HG02870 (cell line): Measurements from ENCODE around the gene FRMD4A.
"Not testable (repeated sequence)": the region's sequence is repeated elsewhere in the genome, so short reads cannot be mapped to it uniquely, and the experiment has no call there.

Experiments
- ATAC-seq: cut with Tn5 transposase; IDR thresholded peaks from one replicate; pipeline ENCODE4 v1.9.1; 2021; ENCODE audit warnings: mild to moderate bottlenecking, moderate library complexity; ENCODE audit not compliant: unreplicated experiment

FRMD4A gene

GRCh38 chr10:14158575-14158974, 172.1 kb downstream of the FRMD4A start:
- ATAC-seq = no peak

- ATAC-seq = no peak
Observed at GRCh38 chr10:14156104-14156503, 174.6 kb downstream of the FRMD4A start.

DNA sequence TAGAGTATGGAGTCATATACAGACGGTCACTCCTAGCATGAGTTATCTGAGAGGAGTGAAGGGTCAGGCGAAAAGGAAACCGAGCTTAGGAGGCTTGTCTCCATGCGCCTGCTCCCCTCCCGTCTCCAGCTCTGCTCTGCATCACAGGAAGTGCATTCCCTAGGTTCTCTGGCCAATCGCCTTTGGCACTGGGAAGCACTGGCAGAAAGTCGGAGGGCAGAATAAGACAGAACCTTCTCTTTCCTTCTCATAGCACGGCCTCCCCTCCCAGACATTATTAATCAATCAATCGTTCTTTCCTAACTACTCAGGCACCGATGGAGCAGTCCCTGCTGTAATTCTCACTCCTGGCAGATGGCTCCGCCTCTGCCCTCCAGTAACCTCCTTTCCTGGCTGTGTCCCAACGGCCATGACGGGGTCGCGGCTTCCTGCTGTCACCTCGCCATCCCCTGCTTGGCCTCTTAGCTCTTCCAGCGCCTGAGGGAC, 177.1 kb downstream of the FRMD4A start:
- ATAC-seq = no peak

DNA sequence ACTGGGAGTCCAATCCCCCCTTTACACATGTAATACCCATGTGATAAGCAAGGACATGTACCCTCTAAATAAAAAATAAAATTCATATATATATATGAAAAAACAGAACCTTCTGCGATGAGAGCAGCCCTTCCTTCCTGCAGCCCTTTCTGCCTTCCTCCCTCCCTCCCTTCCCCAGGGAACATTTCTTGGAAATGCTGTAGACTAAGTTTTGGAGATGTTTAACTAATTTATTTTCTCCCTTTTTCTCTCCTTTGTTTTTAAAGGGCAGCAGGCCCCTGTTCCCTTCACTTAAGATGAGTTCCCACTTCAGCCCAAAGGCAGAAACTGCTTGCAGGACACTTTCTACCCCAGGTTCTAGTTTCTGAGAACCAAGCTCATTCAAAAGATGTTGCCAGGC, 179.2 kb downstream of the FRMD4A start:
- no peak for ATAC-seq

DNA sequence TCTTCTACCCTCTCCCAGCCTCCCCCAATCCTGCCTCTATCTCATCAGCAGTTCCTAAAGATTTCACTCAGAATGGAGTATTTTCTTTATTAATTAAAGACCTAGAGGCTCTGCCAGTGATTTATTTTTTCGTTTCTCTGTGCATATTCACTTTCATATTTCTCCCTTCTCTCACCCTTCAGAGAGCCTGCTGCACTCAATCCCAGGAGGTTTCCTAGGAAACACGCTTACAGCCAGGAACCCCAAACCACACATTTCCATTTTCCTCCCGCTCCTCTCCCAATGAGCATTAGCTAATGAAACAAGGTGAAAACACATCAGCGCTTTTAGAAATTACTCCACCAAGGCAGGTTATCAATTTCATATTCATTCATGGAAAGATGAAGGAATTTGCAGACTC, 180.2 kb downstream of the FRMD4A start:
- no peak for ATAC-seq

DNA sequence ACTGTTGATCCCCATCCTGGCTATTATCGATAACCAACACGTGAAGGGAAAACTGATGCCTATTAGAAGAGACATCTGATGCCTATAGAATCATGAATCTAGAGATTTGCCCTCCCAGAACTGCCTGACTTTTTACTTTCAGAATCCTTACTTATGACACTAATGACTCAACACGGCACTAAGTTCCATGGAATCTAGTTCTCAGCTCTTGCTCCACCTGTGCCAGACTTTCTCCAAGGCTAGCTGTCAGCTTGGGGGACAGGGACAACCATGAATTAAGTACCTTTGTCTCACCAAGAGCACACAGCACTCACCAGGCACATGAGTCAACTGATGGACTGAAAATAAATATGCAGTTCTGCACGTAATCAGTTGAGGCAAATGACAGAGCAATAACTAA, 184.2 kb downstream of the FRMD4A start:
- no peak for ATAC-seq

DNA sequence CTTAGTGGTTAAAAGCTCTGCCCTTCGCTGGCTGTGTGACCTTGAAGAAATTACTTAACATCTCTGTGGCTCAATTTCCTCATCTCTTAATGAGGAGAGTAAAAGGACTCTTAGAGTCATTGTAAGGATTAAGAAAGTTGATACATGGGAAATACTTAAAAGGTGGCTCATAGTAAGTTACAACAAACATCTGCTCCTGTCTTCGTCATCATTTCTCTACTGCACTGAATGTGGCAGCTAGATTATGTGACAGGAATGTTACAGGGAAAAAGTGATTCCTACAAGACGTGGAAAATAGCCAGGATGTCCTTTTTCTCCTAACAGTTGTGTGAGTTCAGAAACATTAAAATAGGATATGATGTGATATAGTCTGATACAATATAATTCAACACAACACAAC, 184.7 kb downstream of the FRMD4A start:
- ATAC-seq = no peak

DNA sequence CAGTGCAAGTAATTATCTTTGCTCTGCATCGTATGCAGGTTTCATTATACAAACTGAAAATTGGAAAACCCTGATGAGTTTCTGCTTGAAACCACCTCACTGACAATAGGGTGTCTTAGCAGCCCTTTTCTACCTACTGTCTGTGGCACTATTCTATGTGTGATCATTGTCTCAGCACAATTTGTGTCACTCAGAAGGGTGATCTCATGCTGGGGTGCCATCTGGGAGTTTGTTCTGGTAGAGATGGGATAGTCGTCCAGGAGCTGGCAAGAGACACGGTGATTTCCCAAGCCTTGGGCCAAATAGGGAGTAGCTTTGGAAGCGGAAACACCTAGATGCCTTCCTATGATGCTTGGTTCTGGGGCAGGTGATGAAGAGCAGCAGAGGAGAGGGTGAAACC, 186.3 kb downstream of the FRMD4A start:
- no peak for ATAC-seq

- no peak for ATAC-seq
Observed at GRCh38 chr10:14142606-14143250, 188.0 kb downstream of the FRMD4A start.

DNA sequence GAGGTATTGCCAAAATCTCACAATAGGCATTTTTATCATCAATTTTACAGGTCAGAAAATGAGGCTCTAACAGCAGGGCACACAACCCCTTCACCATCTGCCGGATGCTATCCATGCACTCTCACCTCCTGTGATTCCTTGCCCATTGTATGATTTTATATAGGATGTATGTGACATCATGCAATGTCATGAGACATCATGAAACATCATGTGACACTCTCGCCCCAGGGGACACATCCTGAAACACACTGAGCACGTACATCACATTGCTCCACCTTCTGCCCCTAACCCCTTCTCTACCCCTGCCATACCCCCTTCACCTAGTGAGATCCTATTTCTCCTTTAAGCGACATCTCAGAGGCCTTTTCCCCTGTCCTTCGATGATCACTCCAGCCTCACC, 189.4 kb downstream of the FRMD4A start:
- ATAC-seq = no peak

GRCh38 chr10:14137391-14137790, 193.3 kb downstream of the FRMD4A start:
- ATAC-seq = no peak

DNA sequence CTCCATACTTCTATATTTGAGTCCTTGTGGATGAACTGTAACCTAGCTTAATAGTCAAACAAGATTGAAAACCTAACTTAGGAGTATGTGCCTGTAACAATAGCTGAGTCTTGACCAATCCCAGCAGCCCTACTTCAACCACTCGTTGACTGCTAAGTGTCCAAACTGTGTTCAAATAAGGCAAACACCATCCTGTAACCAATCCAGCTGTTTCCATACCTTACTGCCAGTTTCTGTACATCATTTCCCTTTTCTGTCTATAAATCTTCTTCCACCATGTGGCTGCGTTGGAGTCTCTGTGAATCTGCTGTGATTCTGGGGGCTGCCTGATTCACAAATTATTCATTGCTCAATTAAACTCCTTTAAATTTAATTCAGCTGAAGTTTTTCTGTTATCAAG, 195.5 kb downstream of the FRMD4A start:
- not testable (repeated sequence) for ATAC-seq

DNA sequence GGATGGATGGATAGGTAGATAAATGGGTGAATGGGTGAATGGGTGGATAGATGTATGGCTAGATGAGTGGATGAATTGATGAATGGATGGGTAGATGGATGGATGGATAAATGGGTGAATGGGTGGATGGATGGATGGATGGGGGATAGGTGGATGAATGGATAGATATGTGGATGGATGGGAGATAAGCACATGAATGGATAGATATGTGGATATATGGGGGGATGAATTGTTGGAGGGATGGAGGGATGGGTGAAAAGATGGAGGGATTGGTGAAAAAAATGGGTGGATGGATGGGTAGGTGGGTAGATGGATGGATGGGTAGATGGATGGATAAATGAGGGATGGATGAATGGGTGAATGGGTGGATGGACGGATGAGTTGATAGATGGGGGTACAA, 196.4 kb downstream of the FRMD4A start:
- ATAC-seq = no peak

GRCh38 chr10:14131261-14131960, 199.3 kb downstream of the FRMD4A start:
- no peak for ATAC-seq

GRCh38 chr10:14129770-14130169, 201.0 kb downstream of the FRMD4A start:
- ATAC-seq = no peak

- no peak for ATAC-seq
Observed at GRCh38 chr10:14128519-14128918, 202.2 kb downstream of the FRMD4A start.

DNA sequence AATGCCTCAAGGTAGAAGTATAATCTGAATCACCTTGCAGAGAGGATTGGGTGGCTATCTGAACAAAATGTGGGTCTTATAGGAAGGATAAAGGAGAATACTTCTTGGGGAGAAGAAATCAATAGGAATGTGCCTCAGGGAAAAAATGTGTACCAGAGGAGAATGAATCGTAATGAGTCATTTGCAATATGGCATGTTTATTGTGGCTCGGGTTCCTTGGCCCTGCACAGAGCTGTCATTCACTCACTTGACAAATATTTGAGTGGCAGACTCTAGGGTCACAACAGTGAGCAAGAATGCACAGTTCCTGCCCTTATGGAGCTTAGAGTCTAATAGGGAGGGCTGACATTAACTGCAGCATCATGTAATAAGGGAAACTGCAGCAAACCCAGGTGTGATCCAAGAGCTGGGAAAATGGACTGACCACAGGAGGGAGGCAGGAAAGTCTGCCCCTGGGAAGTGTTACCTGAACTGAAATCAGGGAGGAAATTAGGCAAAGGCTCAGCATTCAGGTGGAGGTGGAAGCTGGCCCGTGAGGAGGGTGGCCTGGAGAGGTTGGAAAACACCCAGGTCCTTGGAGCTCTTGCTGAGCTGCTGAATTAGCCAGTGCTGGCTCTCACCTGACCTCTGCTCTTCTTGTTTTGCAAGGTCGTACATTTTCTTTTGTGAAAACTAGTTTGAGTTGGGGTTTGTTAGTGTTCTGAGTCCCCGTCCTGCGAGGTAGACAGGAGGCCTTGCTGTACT, 203.9 kb downstream of the FRMD4A start:
- no peak for ATAC-seq

- no peak for ATAC-seq
Observed at GRCh38 chr10:14125564-14125963, 205.2 kb downstream of the FRMD4A start.

DNA sequence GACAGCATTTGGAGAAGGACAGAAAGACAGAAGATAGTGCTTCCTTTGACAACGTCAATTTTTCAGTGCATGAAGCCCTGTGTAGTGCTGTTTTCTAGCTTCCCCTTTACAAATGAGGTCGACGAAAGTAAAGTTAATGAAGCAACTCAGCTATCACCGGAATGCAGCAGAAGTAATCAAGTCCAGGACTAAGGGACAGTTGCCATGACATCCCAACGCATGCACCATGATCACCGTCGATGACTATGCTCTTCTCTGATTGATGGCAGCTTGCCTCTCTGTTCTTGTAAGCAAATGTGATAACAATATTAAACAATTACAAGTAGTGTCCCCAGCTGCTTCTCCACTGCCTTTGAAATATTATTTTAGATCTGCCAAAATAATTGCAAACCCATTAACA, 205.8 kb downstream of the FRMD4A start:
- no peak for ATAC-seq

GRCh38 chr10:14123139-14123538, 207.6 kb downstream of the FRMD4A start:
- no peak for ATAC-seq

- ATAC-seq = no peak
Observed at GRCh38 chr10:14120812-14121211, 209.9 kb downstream of the FRMD4A start.

GRCh38 chr10:14118953-14119352, 211.8 kb downstream of the FRMD4A start:
- ATAC-seq = no peak
